MCF 10A (cell line): ENCODE data around the gene RFX3. TPM values are rescaled to one million over a fixed set of nuclear protein-coding genes. Genes with fewer than 3 reads are reported as not detected.

Experiments used
- BruUV-seq: library from RNA; stranded (reverse); fragments of 400-500 nt; replicated peaks from 2 replicates; lab custom pipeline; 2021; lab: Mats Ljungman, UMichigan
- CTCF ChIA-PET: fragments of 300-600 bp; sonication (Branson Sonifier 250); formaldehyde crosslinking; extraction: SDS; loops from one replicate; lab custom pipeline; 2021; ENCODE audit warnings: antibody characterized with exemption, inconsistent platforms; lab: Yijun Ruan, JAX
- POLR2A ChIA-PET: fragments of 300-600, 350-650 bp; sonication (Branson Sonifier 250); formaldehyde crosslinking; extraction: SDS; loops from one replicate; lab custom pipeline; 2020; ENCODE audit warnings: antibody characterized with exemption, inconsistent platforms; lab: Yijun Ruan, JAX
- DNase-seq: peaks from one replicate; pipeline ENCODE4 v3.0.0-alpha.2; 2018; ENCODE audit not compliant: unreplicated experiment
- H3K27ac Mint-ChIP-seq: one replicate; pipeline ENCODE4 v1.8.0; 2022; ENCODE audit warnings: mild to moderate bottlenecking, low read depth, mixed read lengths; ENCODE audit not compliant: unreplicated experiment
- H3K27me3 Mint-ChIP-seq: one replicate; pipeline ENCODE4 v1.8.0; 2022; ENCODE audit warnings: mixed read lengths; ENCODE audit not compliant: insufficient read depth, unreplicated experiment
- H3K36me3 Mint-ChIP-seq: one replicate; pipeline ENCODE4 v1.8.0; 2022; ENCODE audit warnings: mild to moderate bottlenecking, moderate library complexity, mixed read lengths; ENCODE audit not compliant: insufficient read depth, unreplicated experiment
- H3K4me1 Mint-ChIP-seq: one replicate; pipeline ENCODE4 v1.8.0; 2022; ENCODE audit warnings: mixed read lengths; ENCODE audit not compliant: insufficient read depth, unreplicated experiment
- H3K4me3 Mint-ChIP-seq: one replicate; pipeline ENCODE4 v1.8.0; 2022; ENCODE audit warnings: mild to moderate bottlenecking, moderate library complexity, mixed read lengths; ENCODE audit not compliant: unreplicated experiment
- H3K9me3 Mint-ChIP-seq: one replicate; pipeline ENCODE4 v1.8.0; 2022; ENCODE audit warnings: mixed read lengths; ENCODE audit not compliant: unreplicated experiment
- CTCF ChIP-seq: fragments of 200-600 bp; IDR thresholded peaks from one replicate; pipeline ENCODE4 v1.8.0; 2022; ENCODE audit warnings: antibody characterized with exemption, mild to moderate bottlenecking; ENCODE audit not compliant: unreplicated experiment
- intact Hi-C: fragments of 100-400 bp; cut with micrococcal nuclease; formaldehyde crosslinking; loops from 2 replicates; pipeline ENCODE4 v1.14.1; 2022
- total RNA-seq: library from RNA; stranded (reverse); gene quantifications from 2 replicates; pipeline ENCODE4 v1.2.3, GENCODE V29; 2022

The RFX3 gene
- total RNA-seq, 1 experiment from 2014 or later: 9.7 TPM

DNA sequence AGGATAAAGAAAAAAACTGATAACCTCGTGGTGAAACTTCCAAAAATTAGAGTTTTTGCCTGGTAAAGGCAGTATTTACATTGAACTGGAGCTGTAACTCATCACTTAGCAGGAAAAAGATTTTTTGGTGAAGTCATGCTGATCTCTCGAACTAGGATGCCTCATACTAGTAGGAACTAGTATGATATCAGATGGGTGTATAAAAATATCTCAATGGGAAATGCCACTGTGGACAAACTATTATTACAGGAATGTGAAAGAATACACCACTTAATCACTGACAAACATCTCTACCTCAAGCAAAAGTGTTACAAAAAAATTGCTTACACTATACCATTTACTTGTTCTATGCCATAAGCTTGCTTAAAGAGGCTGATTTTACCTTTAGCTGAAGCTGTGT is 28.4 kb downstream of the RFX3 start:
- ChIA-PET CTCF (interaction anchor here (1.0 to 3.1 kb wide), 4 partner anchors 11 to 30 kb away, joined by 3 to 12 read pairs (median 9); no protein-coding TSS in a partner anchor), POLR2A (interaction anchor here (1.7 to 2.6 kb wide), 2 partner anchors 10 to 29 kb away, joined by 12 to 16 read pairs; partner anchors contain the start of gene RFX3)
- intact Hi-C loops: no loop called here
- Mint-ChIP-seq H3K27me3 (no peaks in the 10 kb centered on the region), H3K36me3 (peaks cover under 1% of the 10 kb centered on the region), H3K9me3 (peaks cover 7% of the 10 kb centered on the region), H3K4me1 (peaks cover 11% of the 10 kb centered on the region), H3K27ac (no peak overlapping the region), H3K4me3 (no peak overlapping the region)
- no peak for TF ChIP-seq CTCF
- DNase-seq: no peak
- BruUV-seq: no TSS peak

DNA sequence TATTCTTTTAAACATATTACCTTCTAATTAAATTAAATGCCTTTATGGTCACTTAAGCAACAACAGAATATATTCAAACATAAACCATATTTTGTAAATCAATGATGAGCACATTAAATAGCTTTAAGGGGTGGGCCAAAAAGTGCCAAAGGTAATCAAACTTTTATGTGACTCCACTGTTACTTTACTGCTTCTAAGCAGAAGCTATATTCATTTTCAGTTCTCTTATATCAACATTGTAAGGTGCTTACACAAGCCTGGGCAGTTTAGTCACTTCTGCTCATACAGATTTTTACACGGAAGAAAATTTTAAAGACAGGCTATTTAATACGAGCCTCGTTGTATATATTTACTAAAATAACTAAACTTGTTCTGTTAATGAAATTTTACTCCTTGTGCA is 29.9 kb downstream of the RFX3 start:
- no TSS peak for BruUV-seq
- no peak for TF ChIP-seq CTCF
- Mint-ChIP-seq H3K36me3 (peaks cover 5% of the 10 kb centered on the region), H3K4me1 (peaks cover 11% of the 10 kb centered on the region), H3K9me3 (peaks cover 7% of the 10 kb centered on the region), H3K4me3 (no peak overlapping the region), H3K27ac (no peak overlapping the region), H3K27me3 (no peaks in the 10 kb centered on the region)
- CTCF ChIA-PET: interaction anchor here (3.0 kb wide), 1 partner anchor 16 kb away, joined by 12 read pairs; no protein-coding TSS in a partner anchor
- intact Hi-C loops: no loop called here
- no peak for DNase-seq
- POLR2A ChIA-PET: interaction anchor here (0.6 to 1.1 kb wide), 4 partner anchors 11 to 16 kb away, joined by 3 to 5 read pairs (median 4); no protein-coding TSS in a partner anchor

- TF ChIP-seq CTCF: no peak
- Mint-ChIP-seq H3K27me3 (no peaks in the 10 kb centered on the region), H3K36me3 (peaks cover 5% of the 10 kb centered on the region), H3K4me3 (no peak overlapping the region), H3K9me3 (peaks cover 7% of the 10 kb centered on the region), H3K27ac (no peak overlapping the region), H3K4me1 (no peaks in the 10 kb centered on the region)
- no TSS peak for BruUV-seq
- intact Hi-C loops: no loop called here
- CTCF ChIA-PET: interaction anchor here (0.6 to 1.3 kb wide), 3 partner anchors 9 to 25 kb away, joined by 3 to 5 read pairs (median 3); no protein-coding TSS in a partner anchor
- no peak for DNase-seq
- POLR2A ChIA-PET: interaction anchor here (0.9 kb wide), 2 partner anchors 12 to 15 kb away, joined by 4 read pairs; no protein-coding TSS in a partner anchor
Measured at GRCh38 chr9:3492214-3492613, 33.6 kb downstream of the RFX3 start.

GRCh38 chr9:3491450-3491849 is 34.4 kb downstream of the RFX3 start:
- Mint-ChIP-seq H3K4me1 (no peaks in the 10 kb centered on the region), H3K36me3 (peaks cover 7% of the 10 kb centered on the region), H3K4me3 (no peak overlapping the region), H3K27ac (no peak overlapping the region), H3K9me3 (peaks cover 7% of the 10 kb centered on the region), H3K27me3 (no peaks in the 10 kb centered on the region)
- no peak for TF ChIP-seq CTCF
- intact Hi-C loops: no loop called here
- CTCF ChIA-PET: no interaction called here
- DNase-seq: no peak
- POLR2A ChIA-PET: no interaction called here
- no TSS peak for BruUV-seq
